HG03139 (cell line): ENCODE data around the gene FAM47A.

Experiments used
- ATAC-seq: cut with Tn5 transposase; IDR thresholded peaks from one replicate; pipeline ENCODE4 v1.9.1; 2021; ENCODE audit not compliant: unreplicated experiment

The FAM47A gene

DNA sequence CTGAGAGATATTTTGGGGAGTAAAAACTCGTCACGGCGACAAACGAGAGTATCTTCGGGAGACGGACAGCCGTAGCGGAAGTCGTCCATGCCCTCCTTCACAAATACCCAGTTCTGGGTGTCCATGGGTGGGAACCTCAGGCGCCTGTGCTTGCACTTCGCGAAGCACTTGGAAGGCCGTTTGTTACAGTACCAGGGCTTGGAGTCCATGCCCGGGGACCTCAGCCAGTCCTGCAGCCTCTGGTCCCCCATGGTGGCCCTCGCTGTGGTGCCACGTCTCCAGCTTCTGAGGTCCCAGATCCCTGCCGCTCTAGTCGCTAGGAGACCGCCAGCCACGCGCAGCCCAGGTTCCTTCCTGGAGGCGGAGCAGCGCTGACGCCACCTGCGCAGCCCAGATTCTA, at the start of gene FAM47A:
Gene FAM47A, minus strand, starts transcription at position 287 of the 400 bp plus-strand sequence. Its CDS starts 36 bp downstream, at position 251.
- no peak for ATAC-seq

DNA sequence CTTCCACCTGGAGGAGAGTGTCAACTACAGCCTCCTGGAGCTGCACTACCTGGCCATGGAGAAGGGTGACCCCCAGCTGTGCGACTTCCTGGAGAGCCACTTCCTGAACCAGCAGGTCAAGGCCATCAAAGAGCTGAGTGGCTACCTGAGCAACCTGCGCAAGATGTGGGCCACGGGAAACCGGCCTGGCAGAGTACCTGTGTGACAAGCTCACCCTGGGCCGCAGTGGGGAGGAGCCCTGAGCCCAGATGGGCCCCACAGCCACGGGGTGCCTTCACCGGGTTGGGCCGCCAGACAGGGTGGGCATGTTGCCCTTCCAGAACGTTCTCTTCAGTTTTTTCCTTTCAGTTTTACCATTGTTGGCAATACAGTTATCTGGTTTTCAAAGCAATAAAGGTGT, 15.2 kb upstream of the FAM47A start:
- no peak for ATAC-seq

GRCh38 chrX:34146906-34147305, 14.8 kb upstream of the FAM47A start:
- ATAC-seq: no peak

DNA sequence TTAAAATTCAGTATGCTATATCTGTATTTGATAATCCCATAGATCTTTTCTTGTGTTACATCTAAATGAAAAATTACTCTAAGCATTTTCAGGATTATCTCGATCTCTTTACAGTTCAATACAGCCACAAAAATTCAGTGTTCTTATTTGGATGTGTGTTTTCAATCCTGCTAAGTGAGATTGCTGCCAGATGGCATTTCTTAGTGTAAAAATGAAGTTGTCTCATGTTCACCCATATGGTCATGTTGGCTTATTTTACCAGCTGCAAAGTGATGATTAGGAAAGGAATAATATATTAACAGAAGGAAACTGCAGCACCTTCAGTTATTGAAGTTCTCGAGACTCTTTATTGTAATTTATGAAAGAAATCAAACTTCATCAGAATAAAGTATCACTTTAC, 12.1 kb upstream of the FAM47A start:
- no peak for ATAC-seq

DNA sequence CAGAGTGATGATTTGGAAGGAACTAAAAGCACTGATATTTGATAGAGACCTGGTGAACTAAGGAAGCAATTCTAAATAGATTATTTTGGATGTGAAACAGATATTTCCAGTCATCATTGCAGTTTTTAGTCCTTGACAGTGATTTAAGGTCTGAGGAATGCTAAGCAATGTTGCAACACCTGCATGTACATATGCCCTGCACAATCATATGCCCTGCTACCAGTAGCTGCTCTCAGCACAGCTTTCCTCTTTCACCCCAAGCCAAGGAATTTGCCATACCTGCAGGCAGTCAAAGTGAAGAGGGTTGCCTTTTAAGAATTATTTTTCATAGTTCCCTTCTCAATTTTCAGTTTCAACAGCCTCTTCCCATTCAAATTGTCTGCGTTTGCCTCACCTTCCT, 8.7 kb upstream of the FAM47A start:
- no peak for ATAC-seq

- no peak for ATAC-seq
Observed at GRCh38 chrX:34130980-34131744, 952 bp downstream of the FAM47A start.

GRCh38 chrX:34130501-34130900, 1.6 kb downstream of the FAM47A start:
- no peak for ATAC-seq

- no peak for ATAC-seq
Observed at GRCh38 chrX:34126011-34126410, 6.1 kb downstream of the FAM47A start.

- ATAC-seq: no peak
Observed at GRCh38 chrX:34119122-34119521, 13.0 kb downstream of the FAM47A start.

- ATAC-seq: no peak
Observed at GRCh38 chrX:34112459-34112858, 19.7 kb downstream of the FAM47A start.
